ENCODE data around the gene GLRX. TPM values are rescaled to one million over a fixed set of nuclear protein-coding genes. Genes with fewer than 3 reads are reported as not detected.

The GLRX gene
- total and polyA plus RNA-seq, 9 donors, result 4.1 to 35.7 (median 11.7) TPM

GRCh38 chr5:95863383-95863757 is 40.8 kb upstream of the GLRX start:
- intact Hi-C loops (cut with DNase I), result no loop called here
- Histone ChIP-seq H3K27me3 (no peaks in the 10 kb centered on the region), H3K9me3 (no peaks in the 10 kb centered on the region), H3K4me1 (ENCODE audit: insufficient read depth) (peaks cover 2% of the 10 kb centered on the region), H3K36me3 (no peaks in the 10 kb centered on the region), H3K4me3 (no peak overlapping the region), H3K27ac (no peak overlapping the region)
- DNase-seq, result peak in 1 of 5 donors; percentile 67
- TF ChIP-seq EP300 (IDR thresholded peaks at IDR 0.05) (no peak), CTCF (IDR thresholded peaks at IDR 0.05) (no peak), POLR2A (IDR thresholded peaks at IDR 0.05) (no peak)
- WGBS, 3 donors, result 61 to 76% (median 69%) methylated on average over 4 of the region's 4 CpGs

- no peak for DNase-seq
- intact Hi-C loops (cut with DNase I), result no loop called here
- Histone ChIP-seq H3K4me1 (ENCODE audit: insufficient read depth) (peaks cover 7% of the 10 kb centered on the region), H3K27me3 (no peaks in the 10 kb centered on the region), H3K4me3 (no peak overlapping the region), H3K9me3 (no peaks in the 10 kb centered on the region), H3K36me3 (no peaks in the 10 kb centered on the region), H3K27ac (no peak overlapping the region)
- no peak for TF ChIP-seq EP300 (IDR thresholded peaks at IDR 0.05)
- TF ChIP-seq CTCF (IDR thresholded peaks at IDR 0.05), result no peak
- TF ChIP-seq POLR2A (IDR thresholded peaks at IDR 0.05), result no peak
- 53 to 69% (median 55%) methylated on average over 8 of the region's 8 CpGs for WGBS, 3 donors
Measured at GRCh38 chr5:95862671-95863382, 40.3 kb upstream of the GLRX start.

DNA sequence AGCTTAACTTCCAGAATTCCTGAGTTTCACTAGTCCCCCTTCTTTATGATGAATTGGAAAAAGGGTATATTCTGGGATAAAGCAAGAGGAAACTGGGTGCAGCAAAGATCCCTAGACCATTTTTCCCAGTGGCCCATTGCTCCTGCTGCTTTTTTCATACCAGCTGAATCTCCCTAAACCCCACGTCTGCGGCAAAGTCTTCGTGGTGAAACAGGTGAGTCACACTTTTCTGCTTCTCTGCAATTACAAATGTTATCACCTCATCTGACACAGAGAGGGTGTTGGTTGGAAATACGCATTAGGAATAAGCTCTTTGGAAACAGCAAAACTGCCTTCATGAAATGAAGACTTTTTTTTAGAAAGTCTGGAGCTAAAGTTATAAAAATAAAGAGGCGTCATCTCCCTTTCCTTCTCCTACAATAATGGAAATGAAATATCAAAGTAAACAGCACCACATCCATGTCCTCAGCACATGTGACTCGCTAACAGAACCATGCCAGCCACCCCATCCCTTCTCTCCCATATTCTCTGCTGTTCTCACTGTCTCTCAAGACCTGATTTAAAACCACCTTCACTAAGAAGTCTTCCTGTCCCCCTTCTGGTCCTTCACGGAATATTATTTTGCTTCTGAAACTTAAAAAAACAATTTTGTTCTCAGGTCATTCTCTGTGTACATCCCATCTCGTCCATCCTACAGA is 39.5 kb upstream of the GLRX start:
- 78 to 82% (median 79%) methylated on average over 8 of the region's 8 CpGs for WGBS, 3 donors
- peak overlapping the region in 1 of 2 donors; percentile 4 for H3K27ac ChIP-seq
- no peaks in the 10 kb centered on the region for H3K27me3 ChIP-seq
- peaks cover 12% of the 10 kb centered on the region for H3K4me1 ChIP-seq (ENCODE audit: insufficient read depth)
- H3K9me3 ChIP-seq, result no peaks in the 10 kb centered on the region
- intact Hi-C loops (cut with DNase I), result no loop called here
- no peak for TF ChIP-seq POLR2A (IDR thresholded peaks at IDR 0.05)
- no peak overlapping the region for H3K4me3 ChIP-seq
- no peak for DNase-seq
- H3K36me3 ChIP-seq, result no peaks in the 10 kb centered on the region

GRCh38 chr5:95861221-95861863 is 38.8 kb upstream of the GLRX start:
- DNase-seq, result peak; percentile 24 to 76 (median 53)
- peak; percentile 35 for TF ChIP-seq EP300 (IDR thresholded peaks at IDR 0.05)
- no peak for TF ChIP-seq CTCF (IDR thresholded peaks at IDR 0.05)
- TF ChIP-seq POLR2A (IDR thresholded peaks at IDR 0.05), result no peak
- Histone ChIP-seq H3K27ac (no peak overlapping the region), H3K36me3 (no peaks in the 10 kb centered on the region), H3K4me1 (ENCODE audit: insufficient read depth) (peaks cover 13% of the 10 kb centered on the region), H3K27me3 (no peaks in the 10 kb centered on the region), H3K4me3 (no peak overlapping the region), H3K9me3 (no peaks in the 10 kb centered on the region)
- intact Hi-C loops (cut with DNase I), result no loop called here
- 45 to 53% (median 48%) methylated on average over 14 of the region's 14 CpGs for WGBS, 3 donors
